GM18517 (cell line): ENCODE data around the gene RHBDD1.

Source experiments
- ATAC-seq: cut with Tn5 transposase; IDR thresholded peaks from one replicate; pipeline ENCODE4 v1.9.1; 2021; ENCODE audit warnings: mild to moderate bottlenecking, moderate library complexity; ENCODE audit not compliant: unreplicated experiment

Gene RHBDD1

GRCh38 chr2:226910384-226910783, 74.5 kb downstream of the RHBDD1 start:
- ATAC-seq = no peak

GRCh38 chr2:226911932-226912331, 76.1 kb downstream of the RHBDD1 start:
- ATAC-seq = no peak

DNA sequence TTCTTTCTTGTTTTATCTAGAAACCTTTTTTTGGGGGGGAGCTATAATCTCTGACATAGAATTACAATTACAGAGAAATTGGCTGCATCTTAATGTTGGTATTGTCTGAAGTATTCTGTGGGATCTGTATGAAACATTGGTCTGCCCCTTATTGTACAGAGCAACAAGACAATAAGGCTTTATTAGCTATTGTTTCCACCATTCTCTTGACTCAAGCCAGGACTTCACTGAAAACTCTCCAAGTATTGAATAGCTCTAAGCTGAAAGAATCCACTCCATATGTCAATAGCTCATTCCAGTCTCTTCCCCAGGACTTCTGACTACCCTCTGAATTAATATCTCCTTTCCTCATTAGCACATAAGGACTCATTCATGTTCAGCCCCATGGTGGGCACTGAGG, 77.8 kb downstream of the RHBDD1 start:
- no peak for ATAC-seq

GRCh38 chr2:226915846-226916360, 80.0 kb downstream of the RHBDD1 start:
- ATAC-seq = no peak

DNA sequence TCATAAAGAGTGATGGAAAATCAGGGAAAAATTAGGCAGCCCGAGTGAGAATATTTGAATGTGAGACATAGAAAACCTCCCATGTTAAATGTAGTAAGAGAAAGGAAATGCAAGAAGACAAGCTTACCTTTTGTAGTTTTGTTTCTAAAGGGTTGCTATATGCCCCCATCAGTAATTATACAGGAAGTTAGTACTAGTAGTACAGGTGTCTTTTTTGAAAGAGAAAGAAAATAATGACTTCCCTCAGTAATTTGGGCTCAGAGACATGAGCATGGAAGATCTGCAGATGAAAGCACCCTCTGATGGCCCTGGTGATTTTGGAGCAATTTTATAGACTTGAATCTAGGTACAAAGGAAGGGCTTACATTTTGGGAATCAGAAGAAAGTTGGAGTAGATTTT, 80.8 kb downstream of the RHBDD1 start:
- ATAC-seq = peak; percentile 89

- ATAC-seq = no peak
Observed at GRCh38 chr2:226932443-226932842, 96.6 kb downstream of the RHBDD1 start.

GRCh38 chr2:226934546-226935201, 98.8 kb downstream of the RHBDD1 start:
- ATAC-seq = no peak

- ATAC-seq = no peak
Observed at GRCh38 chr2:226943862-226944620, 108.2 kb downstream of the RHBDD1 start.

DNA sequence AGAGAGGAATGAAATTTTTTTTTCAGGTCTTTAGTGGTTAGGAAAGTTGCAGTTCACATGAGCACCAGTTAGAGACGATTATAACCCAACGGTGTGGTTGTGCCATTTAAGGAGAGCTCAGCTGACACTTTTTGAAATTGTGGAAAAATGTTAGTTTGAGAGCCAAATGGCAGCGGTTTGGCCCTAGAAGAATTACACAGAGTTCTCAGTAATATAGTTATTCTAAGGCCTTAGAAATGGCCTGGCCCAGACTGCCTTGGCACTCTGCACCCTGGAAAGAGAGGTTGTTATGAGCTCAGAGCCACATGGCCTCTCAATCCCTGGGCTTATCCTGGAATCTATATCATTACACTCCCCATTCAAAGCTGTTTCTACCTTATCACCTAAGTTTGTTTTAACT, 117.4 kb downstream of the RHBDD1 start:
- no peak for ATAC-seq

DNA sequence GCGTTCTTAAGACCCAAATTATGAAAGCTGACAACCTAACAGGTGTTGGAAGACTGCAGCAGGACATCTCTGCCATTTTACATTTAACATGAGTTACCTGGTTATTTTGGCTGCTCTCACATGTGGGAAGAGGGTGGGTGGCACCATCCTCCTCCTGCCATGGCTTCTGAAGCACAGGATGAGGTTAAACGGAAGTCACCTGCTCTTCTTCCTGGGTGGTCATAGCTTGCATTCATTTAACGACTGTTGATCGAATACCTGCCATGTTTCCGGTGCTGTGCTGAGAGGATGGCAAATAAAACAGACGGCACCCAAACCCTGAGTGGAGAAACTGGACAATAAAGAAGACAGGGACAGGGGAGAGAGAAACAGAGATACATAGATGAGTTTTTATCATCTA, 118.0 kb downstream of the RHBDD1 start:
- ATAC-seq = no peak

- no peak for ATAC-seq
Observed at GRCh38 chr2:226956659-226957058, 120.8 kb downstream of the RHBDD1 start.

DNA sequence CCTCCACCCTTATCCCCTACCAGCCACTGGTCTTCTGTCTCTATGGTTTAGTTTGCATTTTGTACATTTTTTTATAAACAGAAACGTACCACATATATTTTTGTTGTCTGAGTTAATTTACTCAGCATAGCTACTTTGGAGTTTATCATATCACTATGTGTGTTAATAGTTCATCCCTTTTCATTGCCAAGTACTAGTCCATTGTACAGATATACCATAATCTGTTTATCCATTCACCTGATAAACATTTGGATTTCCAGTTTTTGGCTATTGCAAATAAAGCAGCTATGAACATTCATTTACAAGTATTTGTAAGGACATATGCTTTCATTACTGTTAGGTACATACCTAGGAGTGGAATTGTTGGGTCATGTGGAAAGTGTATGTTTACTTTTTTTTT, 123.6 kb downstream of the RHBDD1 start:
- no peak for ATAC-seq

GRCh38 chr2:226962176-226962773, 126.4 kb downstream of the RHBDD1 start:
- ATAC-seq = no peak

DNA sequence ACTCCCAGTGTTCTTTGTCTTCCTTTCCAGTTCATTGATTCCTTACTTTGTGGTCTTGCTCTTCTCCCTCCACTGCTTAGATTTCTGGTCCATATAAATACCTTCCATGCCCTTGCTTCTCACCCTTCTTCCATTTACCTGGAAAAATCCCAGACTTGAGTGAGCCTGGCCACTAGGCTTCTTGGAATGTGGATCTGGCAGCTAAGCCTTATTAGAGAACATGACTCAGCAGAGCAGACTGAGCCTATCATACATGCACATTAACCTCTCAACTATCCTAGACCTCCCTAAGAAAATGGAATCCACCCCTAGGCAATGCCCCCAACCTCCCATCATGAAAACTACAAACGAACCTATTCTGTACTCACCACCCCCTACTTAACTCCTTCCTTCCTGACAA, 127.7 kb downstream of the RHBDD1 start:
- no peak for ATAC-seq

DNA sequence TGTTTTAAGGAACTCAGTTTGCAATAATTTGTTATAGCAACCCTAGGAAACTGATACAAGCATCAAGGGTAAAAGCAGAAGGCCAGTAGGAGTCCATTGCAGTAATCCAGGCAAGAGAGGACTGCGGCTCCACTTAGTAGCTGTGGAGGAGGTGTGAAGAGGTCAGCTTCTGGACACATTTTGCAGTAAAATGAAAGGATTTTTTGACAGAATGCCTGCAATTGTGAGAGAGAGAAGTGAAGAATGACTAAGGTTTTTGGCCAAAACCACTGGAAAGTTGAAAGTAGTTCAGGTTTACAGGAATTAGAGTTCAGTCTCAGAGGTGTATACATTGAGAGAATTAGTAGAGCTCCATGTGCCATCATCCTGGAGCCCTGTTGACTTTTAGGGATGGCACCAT, 129.5 kb downstream of the RHBDD1 start:
- no peak for ATAC-seq

DNA sequence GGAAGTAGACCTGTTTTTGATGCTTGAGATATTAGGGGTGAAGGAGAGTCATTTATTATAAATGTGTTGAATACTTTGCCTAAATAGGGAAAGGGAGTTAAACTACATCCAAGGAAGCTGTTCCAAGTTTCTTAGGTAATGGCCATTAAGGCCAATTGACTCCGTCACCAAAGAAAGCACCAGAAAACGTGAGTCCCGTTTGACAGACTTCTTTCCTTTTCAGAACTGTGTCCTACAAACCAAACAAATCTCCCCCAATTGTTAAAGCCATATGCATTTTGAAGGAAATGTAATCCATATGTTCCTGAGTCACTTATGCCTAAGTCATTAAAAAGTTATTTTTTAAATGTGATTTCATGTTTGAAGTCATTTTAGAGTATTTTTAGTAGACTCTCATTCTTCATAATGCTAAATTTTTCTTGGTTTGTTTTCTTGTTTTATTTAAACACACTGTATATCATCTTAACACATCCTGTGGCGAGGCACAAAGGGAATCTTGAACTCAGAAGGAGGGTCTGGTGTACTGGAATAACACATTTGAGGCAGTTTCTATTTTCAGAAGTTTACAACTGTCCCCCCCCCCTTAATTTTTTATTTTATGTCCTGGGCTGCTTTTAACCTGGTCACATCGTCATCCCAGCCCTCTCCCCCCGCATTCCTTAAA, 133.7 kb downstream of the RHBDD1 start:
- ATAC-seq = no peak

GRCh38 chr2:226970362-226970761, 134.5 kb downstream of the RHBDD1 start:
- peak; percentile 64 for ATAC-seq

DNA sequence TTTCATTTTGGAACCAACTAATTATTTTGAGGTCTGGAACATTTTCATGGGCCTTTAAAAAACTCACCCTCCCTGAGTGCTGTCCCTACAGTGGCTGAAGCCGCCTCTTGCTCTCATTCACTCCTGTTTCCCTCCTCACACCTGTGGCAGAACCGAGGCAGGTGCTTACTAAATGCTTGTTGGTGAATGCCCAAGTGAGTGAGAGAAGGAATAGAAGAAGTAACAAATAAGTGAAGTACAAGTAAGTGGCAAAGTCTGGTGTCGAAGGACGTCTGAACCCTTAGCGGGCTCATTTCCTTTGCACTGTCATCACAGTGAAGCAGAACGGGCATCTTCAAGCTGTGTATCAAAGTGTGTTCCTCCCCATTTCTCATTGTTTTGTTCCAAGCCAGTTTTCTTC, 135.2 kb downstream of the RHBDD1 start:
- peak; percentile 42 for ATAC-seq

DNA sequence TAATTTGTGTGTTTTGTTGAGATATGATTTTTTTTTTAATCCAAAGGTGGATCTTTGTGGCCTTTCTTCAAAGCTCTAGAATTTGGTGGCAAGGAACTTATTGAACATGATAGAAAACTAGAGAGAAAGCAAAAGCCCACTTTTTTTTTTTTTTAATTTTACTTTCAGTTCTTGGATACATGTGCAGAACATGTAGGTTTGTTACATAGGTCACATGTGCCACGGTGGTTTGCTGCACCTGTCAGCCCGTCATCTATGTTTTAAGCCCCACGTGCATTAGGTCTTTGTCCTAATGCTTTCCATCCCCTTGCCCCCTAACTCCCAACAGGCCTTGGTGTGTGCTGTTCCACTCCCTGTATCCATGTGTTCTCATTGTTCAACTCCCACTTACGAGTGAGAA, 135.9 kb downstream of the RHBDD1 start:
- ATAC-seq = no peak

DNA sequence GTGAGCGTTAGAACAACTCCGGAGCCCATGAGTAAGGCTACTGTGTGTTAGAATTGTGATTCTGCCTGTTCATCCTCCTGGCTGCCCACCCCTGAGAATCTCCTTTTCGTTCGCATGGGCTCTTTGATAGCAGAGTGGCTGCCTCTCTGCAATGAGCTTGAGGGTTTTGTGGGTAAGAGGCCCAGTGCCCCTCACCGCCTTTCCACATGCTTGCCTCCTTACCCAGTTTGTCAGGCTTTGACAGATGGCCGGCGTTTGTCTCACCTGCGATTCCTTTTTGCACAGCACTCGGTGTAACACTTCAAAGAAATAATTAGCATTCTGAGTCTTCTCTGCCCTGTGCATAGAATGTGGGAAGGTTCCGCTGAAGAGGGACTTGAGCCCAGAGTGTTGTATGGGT, 138.0 kb downstream of the RHBDD1 start:
- ATAC-seq = no peak

- no peak for ATAC-seq
Observed at GRCh38 chr2:226977775-226978190, 141.9 kb downstream of the RHBDD1 start.
